ENCODE data around the gene RBMX2.

- TF ChIP-seq POLR2A (IDR thresholded peaks at IDR 0.05; ENCODE audit: low read depth, low read length) (no peak), POLR2AphosphoS5 (IDR thresholded peaks at IDR 0.05; ENCODE audit: low read depth, low read length) (no peak), PAX5 (IDR thresholded peaks at IDR 0.05; ENCODE audit: insufficient read depth, low read length, severe bottlenecking) (no peak)
These were observed 13.4 kb downstream of the RBMX2 start for GRCh38 chrX:130415201-130415600.

All from GM12891 (cell line).